Measurements from ENCODE around the gene SEC14L1.
"Not testable (repeated sequence)": the region's sequence is repeated elsewhere in the genome, so short reads cannot be mapped to it uniquely, and the experiment has no call there.

The SEC14L1 gene

GRCh38 chr17:77116371-77116860 is 24.4 kb upstream of the SEC14L1 start:
- no peak for DNase-seq

- DNase-seq, result no peak
Measured at GRCh38 chr17:77117415-77117814, 23.4 kb upstream of the SEC14L1 start.

- DNase-seq, result no peak
Measured at GRCh38 chr17:77118251-77118928, 22.4 kb upstream of the SEC14L1 start.

DNA sequence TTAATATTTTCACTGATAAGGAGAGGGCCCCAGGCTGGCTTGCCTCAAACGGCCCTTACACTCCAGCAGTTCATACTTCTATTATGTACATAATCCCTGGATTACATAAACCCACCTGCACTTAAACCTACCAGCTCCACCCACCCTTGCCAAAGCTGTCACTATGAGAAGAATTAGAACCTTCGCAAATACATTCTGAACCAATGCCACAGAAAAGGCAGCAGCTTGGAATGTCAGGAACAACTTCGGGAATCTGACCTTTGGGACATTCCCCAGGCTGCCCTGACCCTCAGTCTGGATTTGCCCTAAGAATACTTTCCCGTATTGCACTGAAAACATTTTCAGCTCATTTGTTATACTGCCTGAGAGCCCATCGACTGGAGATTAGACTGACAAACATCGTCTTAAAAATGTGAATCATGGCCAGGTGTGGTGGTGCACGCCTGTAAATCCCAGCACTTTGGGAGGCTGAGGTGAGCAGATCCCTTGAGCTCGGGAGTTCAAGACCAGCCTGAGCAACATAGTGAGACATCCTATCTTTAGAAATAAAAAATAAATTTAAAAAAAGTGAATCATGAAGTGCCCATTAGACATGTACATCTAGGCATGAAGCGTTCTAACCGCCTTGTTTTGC is 21.0 kb upstream of the SEC14L1 start:
- DNase-seq, result no peak

DNA sequence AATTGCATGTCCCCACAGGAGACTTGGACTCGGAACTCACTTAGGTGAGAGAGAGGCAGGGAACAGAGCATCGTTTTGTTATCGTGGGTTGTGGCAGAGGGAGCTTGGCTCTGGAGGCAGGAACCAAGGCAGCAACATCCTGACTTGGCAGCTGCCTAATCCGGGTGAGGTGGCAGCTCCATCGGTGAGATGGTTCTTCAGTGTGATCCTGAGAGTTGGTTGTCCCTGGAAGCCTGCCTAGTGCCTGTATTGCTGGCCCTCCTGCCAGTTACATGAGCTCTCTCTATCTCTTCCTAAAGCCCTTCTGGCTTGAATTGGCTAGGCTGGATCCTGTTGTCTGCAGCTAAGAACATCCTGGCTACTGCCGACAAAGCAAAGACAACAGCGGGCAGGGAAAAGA is 19.9 kb upstream of the SEC14L1 start:
- no peak for DNase-seq

DNA sequence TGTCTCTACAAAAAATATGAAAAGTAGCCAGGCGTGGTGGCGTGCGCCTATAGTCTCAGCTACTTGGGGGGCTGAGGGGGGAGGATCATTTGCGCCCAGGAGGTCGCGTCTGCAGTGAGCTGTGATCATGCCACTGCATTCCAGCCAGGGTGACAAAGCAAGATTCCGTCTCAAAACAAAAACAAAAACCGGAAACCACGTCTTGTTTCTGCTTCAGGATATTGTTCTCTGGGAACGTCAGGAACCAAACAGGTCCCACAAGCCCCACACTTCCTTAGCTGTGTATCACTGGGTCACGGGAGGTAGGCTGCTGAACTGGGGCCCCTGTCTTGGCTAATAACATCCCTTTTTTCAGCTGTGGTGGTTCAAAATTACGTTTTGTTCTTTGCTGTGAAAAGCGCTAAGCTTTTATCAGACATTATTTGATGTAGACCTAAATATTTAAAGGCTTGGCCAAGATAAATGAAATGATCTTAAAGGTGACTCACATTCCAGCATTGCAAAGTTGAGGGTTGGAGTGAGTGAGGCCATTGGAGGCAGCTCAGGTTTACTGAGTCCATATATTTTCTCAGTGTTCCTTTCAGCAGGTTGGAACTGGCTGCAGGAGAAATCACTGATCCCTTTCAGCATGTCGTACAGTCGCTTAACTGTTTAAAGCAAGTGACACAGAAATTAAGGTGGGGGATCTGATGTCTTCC is 16.4 kb upstream of the SEC14L1 start:
- DNase-seq, result no peak

DNA sequence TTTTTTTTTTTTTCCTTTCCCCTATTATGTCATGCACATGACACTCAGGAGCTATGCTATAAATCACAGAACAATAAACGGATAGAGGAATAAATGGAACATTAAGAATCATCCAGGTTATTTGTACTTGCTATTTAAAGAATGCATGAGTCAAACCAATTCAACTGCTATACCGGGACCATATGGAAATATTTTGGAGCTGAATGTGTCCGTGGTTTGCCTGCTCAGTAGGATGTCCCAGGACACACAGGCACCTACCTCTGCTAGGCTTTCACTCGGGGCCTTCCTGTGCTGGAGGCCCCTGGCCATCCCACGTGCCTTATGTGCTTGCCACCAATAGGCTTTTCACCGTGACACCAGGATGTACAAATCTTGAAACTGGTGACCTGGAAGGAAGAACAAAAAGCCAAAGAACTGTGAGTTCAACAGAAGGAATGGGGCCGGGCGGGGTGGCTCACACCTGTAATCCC is 15.3 kb upstream of the SEC14L1 start:
- no peak for DNase-seq

DNA sequence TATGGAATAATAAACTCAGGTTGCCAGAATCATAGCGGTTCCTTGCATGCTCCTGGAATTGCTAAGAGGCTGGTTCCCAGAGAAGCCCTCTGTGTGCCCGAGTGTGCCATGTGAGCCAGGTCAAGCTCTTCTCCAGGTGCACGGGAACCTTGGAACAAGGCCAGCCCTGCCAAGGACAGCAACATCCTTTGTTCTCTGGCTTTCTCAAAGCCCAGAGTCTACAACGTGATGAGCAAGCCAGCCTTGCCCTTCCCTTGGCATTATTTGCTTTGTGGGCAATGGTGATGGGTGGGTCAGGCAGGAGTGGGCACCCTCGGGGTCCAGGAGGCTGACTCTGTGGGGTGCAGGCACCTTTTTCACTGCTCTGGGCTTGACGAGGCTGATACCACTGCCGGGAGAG is 14.2 kb upstream of the SEC14L1 start:
- peak; percentile 66 for DNase-seq

DNA sequence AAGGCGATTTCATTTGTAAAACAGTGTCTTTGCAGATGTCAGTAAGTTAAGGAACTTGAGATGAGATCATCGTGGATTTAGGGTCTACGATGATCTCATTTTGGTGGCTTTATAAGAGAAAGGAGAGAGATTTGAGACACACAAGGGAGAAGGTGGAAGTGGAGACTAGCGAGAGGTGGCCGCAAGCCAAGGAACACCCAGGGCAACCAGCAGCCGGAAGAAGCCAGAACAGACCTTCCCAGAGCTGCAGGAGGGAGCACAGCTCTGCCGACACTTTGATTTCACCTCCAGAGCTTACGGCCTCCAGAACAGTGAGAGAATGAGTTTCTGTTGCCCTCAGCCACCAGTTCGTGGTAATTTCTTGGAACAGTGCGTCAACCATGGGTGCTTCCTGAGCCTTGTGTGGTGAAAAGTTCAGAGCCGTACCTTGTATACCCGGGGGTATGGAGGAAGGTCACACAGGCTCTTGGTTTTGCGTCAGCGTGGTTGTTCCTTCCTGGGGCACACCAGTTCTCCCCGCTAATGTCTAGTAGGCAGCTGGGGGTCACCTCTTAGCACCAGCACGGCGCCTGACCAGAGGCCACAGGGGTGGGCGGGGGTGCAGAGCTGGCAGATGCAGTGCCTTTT is 12.9 kb upstream of the SEC14L1 start:
- DNase-seq, result no peak

DNA sequence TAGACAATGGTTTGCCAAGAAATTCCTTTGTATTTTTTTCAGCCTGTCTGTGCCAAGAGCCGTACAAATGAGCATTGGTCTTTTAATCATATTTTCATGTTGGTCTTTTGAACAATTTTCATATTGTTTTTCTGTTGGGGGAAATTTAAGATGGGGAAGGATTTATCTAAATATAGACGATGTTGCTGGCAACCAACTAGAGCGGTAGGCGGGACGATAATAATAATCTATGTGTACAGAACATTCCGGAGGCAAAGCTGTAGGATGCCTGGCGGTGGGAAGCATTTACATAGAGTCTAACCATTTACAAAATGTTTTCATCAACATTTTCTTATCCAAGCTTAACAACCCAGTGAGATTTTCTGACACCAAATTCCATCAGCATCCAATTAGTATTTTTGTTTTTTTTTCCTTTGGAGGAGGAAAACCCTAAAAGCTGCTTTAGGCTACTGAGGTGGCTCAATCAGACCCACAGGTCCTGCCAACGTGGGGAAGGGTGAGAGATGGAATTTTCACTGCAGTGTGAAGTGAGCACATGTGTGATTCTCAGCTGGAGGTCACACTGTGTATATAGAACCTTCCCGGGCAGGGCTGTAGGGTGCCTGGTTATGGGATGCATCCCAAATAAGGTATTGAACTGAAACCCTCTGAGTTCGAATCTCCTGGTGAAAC is 11.7 kb upstream of the SEC14L1 start:
- no peak for DNase-seq

DNA sequence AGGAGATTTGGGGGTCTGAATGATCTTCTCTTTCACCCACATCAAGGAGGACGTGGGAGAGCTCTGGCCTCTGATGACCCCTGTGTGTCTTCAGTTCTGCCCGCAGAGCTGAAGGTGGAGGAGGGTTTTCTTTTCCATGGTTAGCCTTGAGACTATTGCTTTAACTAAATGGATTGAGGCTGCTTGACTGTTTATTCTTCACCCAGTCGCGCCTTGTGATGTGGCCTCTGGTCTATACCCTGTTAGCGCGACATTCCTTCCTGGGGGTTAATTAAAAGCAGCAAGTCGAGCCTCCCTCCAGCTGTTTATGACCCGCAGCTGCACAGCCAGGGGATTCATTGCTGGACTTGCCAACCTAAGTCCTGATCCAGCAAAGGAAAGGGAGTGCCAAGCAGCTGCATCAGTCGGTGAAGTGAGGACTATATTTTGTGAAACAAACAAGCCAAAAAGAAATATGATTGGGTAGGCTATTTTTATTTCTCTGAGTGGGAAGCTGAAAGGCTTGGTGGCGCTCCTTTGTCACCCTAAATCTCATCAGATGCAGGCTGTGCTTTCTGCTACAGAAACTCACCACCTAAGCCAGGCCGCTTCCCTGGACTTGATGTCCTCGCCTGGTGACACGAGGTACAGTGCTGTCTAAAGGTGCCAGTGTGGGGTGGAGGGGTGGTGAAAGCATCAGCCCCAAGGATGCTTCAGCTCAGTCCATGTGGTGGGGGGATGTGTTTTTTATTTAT is 11.0 kb upstream of the SEC14L1 start:
- DNase-seq, result peak; percentile 11

- no peak for DNase-seq
Measured at GRCh38 chr17:77130525-77130924, 10.2 kb upstream of the SEC14L1 start.

DNA sequence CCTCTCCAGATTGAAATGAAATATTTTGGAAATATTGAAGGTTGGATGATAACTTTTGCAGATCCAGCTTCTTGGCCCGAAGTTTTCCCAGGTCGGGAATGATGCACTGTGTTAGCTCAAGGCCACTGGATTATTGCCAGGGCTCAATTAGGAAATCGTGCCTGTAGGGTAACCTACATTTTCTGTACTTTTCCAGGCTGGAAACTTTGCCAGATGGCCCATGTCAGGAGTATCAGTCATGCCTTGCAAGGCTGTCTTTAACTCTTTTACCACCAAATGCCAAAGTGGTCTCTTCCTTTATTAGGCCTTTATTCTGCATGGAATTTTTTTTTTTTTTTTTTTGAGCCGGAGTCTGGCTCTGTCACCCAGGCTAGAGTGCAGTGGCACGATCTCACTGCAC is 8.9 kb upstream of the SEC14L1 start:
- no peak for DNase-seq

DNA sequence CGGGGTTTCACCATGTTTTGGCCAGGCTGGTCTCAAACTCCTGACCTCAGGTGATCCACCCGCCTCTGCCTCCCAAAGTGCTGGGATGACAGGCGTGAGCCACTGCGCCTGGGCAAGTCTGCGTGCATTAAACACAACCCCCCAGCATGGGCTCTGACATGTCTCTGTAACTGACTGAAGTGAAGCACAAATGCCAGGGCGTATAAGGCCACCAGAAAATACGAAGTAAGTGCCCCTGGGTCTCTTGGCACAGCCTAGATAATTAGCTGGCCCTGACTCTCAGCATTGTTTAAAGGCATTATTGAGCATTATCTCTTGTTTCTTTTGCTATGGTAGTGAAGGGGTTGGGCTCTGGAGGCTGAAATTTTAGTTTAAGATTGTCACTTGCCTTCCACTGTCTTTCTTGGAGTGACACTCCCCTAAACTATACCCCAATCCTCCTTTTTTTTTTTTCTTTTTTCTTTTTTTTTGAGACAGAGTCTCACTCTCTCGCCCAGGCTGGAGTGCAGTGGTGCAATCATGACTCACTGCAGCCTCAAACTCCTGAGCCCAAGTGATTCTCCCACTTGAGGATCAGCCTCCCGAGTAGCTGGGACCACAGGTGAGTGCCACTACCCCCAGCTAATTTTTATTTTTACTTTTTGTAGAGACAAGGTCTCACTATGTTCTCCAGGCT is 8.2 kb upstream of the SEC14L1 start:
- no peak for DNase-seq

- DNase-seq, result no peak
Measured at GRCh38 chr17:77133087-77133638, 7.6 kb upstream of the SEC14L1 start.

DNA sequence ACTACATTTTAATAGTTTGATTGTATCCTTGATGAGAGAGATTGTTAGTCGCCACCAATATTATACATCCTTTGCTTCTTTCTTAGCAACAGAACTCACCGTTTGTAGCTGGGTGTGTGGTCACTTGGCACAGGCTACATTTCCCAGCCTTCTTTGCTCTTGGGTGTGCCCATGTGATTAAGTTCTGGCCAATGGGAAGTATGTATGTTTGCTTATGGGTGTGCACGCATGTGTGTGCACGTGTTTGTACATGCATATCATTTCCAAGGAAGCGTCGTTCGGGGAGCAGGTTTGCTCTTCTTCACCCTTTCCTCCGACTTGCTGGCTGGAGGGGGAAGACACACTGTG is 4.4 kb upstream of the SEC14L1 start:
- DNase-seq, result no peak

GRCh38 chr17:77137111-77137510 is 3.7 kb upstream of the SEC14L1 start:
- DNase-seq, result no peak

- DNase-seq, result not testable (repeated sequence)
Measured at GRCh38 chr17:77137886-77138285, 2.9 kb upstream of the SEC14L1 start.

DNA sequence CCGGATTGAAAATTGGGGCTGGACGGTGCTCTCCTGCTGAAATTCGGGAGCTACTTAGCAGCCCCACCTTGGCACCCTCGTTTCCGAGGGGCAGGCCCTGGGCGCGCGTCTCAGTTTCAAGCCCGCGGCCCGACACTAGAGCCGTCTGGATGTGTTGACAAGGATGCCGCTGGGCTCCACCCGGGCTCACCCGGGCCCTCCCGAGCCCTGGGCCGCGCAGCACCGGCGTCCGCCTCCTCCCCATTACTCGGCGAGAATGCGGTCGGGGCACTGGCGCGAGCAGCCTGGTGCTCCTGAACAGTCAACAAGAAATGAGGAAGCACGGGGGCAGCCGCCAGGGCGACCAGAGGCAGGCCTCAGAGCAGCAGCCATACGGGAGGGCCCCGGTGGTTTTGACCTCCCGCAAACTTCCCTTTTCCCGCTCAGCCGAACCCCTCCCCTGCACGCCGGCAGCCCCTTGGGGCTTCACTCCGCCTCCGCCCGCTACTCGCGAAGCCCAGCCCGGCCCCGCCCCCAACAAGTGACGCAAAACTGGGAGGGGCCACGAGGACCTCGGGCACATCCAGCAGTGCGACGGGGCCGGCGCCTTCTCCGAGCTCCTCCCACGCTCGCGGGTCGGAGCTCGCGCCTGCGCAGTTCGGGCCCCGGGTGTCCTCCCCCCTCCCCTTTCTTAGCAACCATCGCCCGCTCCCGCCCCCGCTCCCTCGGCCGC is 447 bp upstream of the SEC14L1 start:
- peak; percentile 93 for DNase-seq

DNA sequence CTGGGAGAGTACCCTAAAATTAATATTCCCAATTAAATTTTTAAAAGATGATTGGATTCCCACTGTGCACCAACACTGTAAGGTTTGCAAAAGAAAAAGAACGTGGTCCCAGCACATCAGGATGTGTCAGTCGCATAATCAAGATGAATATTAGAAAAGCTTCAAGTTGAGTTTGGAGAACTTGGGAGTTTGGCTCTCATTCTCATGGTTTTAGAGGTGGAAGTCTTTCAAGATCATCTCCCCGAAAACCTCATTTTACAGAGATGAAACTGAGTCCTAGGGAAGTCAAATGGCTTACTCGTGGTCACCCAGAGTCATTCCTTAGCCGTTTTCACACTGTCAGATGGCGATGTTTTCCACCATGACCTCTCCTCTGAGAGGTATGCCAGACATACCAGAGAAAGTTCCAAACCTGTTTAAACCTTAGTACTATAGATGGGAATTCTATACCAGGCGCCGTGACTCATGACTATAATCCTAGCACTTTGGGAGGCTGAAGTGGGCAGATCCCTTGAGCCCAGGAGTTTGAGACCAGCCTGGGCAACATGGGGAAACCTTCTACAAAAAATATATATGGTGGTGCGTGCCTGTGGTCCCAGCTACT is 1.2 kb downstream of the SEC14L1 start:
- DNase-seq, result no peak
